ENCODE results near the gene PITRM1. TPM values are rescaled to one million over a fixed set of nuclear protein-coding genes. Genes with fewer than 3 reads are reported as not detected.

Gene PITRM1
- total and polyA plus RNA-seq, 7 experiments from 2014 or later, result 35.1 to 90.8 (median 71.8) TPM

- no peak overlapping the region for H3K4me3 ChIP-seq (ENCODE audit: low read length)
Measured at GRCh38 chr10:3098689-3099088, 73.9 kb downstream of the PITRM1 start.

GRCh38 chr10:3097160-3097559 is 75.4 kb downstream of the PITRM1 start:
- Mint-ChIP-seq H3K27ac (peak overlapping the region in 1 of 9 donors; percentile 45), H3K9me3 (no peaks in the 10 kb centered on the region), H3K36me3 (peaks cover 10 to 44% (median 30%) of the 10 kb centered on the region in 5 donors), H3K27me3 (no peaks in the 10 kb centered on the region), H3K4me1 (peaks cover 26 to 44% (median 33%) of the 10 kb centered on the region in 7 donors), H3K4me3 (no peak overlapping the region)
- ChIA-PET CTCF (no interaction called here), POLR2A (no interaction called here)
- intact Hi-C loops (cut with micrococcal nuclease), result no loop called here
- ATAC-seq (no peak), DNase-seq (no peak)
- H3K4me1 ChIP-seq (ENCODE audit: control insufficient read depth in 2 of 2, insufficient read depth in 2 of 2, low read length in 2 of 2), result peaks cover 0 to 7% of the 10 kb centered on the region in 2 donors
- H3K27me3 ChIP-seq (ENCODE audit: control insufficient read depth in 2 of 2, insufficient read depth in 2 of 2, low read length in 2 of 2), result no peaks in the 10 kb centered on the region
- H3K9me3 ChIP-seq (ENCODE audit: control insufficient read depth in 2 of 3, low read length in 3 of 3), result no peaks in the 10 kb centered on the region
- no peak overlapping the region for H3K27ac ChIP-seq (ENCODE audit: low read depth, low read length)
- H3K4me3 ChIP-seq (ENCODE audit: low read length), result no peak overlapping the region
- H3K36me3 ChIP-seq (ENCODE audit: control insufficient read depth in 2 of 3, insufficient read depth in 3 of 3, low read length in 3 of 3), result peaks cover 0 to 27% (median 8%) of the 10 kb centered on the region in 3 experiments

More at GRCh38 chr10:3098689-3099088, 73.9 kb downstream of the PITRM1 start:
- Mint-ChIP-seq H3K9me3 (no peaks in the 10 kb centered on the region), H3K4me1 (peaks cover 18 to 31% (median 23%) of the 10 kb centered on the region in 7 donors), H3K27me3 (no peaks in the 10 kb centered on the region), H3K36me3 (peaks cover 15 to 47% (median 31%) of the 10 kb centered on the region in 5 donors), H3K27ac (no peak overlapping the region), H3K4me3 (no peak overlapping the region)
- intact Hi-C loops (cut with micrococcal nuclease), result no loop called here
- DNase-seq, result no peak
- Histone ChIP-seq H3K4me1 (ENCODE audit: control insufficient read depth in 2 of 2, insufficient read depth in 2 of 2, low read length in 2 of 2) (peaks cover 0 to 7% of the 10 kb centered on the region in 2 donors), H3K36me3 (ENCODE audit: control insufficient read depth in 2 of 3, insufficient read depth in 3 of 3, low read length in 3 of 3) (peaks cover 0 to 38% (median 8%) of the 10 kb centered on the region in 3 experiments), H3K27me3 (ENCODE audit: control insufficient read depth in 2 of 2, insufficient read depth in 2 of 2, low read length in 2 of 2) (no peaks in the 10 kb centered on the region), H3K9me3 (ENCODE audit: control insufficient read depth in 2 of 3, low read length in 3 of 3) (no peaks in the 10 kb centered on the region), H3K27ac (ENCODE audit: low read depth, low read length) (no peak overlapping the region)
- ChIA-PET POLR2A (no interaction called here), CTCF (no interaction called here)
- ATAC-seq, result no peak

GRCh38 chr10:3096149-3096548 is 76.4 kb downstream of the PITRM1 start:
- intact Hi-C loops (cut with micrococcal nuclease), result no loop called here
- DNase-seq, result no peak
- H3K4me1 Mint-ChIP-seq, result peaks cover 32 to 50% (median 40%) of the 10 kb centered on the region in 7 donors

GRCh38 chr10:3095373-3096139 is 77.0 kb downstream of the PITRM1 start:
- CTCF ChIA-PET, result no interaction called here

More at GRCh38 chr10:3096149-3096548, 76.4 kb downstream of the PITRM1 start:
- CTCF ChIA-PET, result no interaction called here
- Histone ChIP-seq H3K36me3 (ENCODE audit: control insufficient read depth in 2 of 3, insufficient read depth in 3 of 3, low read length in 3 of 3) (peaks cover 0 to 26% (median 3%) of the 10 kb centered on the region in 3 experiments), H3K4me3 (ENCODE audit: low read length) (no peak overlapping the region), H3K9me3 (ENCODE audit: control insufficient read depth in 2 of 3, low read length in 3 of 3) (no peaks in the 10 kb centered on the region), H3K4me1 (ENCODE audit: control insufficient read depth in 2 of 2, insufficient read depth in 2 of 2, low read length in 2 of 2) (peaks cover 0 to 11% of the 10 kb centered on the region in 2 donors), H3K27me3 (ENCODE audit: control insufficient read depth in 2 of 2, insufficient read depth in 2 of 2, low read length in 2 of 2) (no peaks in the 10 kb centered on the region), H3K27ac (ENCODE audit: low read depth, low read length) (no peak overlapping the region)
- H3K27me3 Mint-ChIP-seq, result no peaks in the 10 kb centered on the region
- peak; percentile 32 for ATAC-seq
- POLR2A ChIA-PET, result no interaction called here
- peak overlapping the region in 1 of 9 donors; percentile 89 for H3K27ac Mint-ChIP-seq
- peak overlapping the region in 2 of 10 donors; percentile 26 to 72 for H3K4me3 Mint-ChIP-seq
- H3K36me3 Mint-ChIP-seq, result peaks cover 10 to 45% (median 31%) of the 10 kb centered on the region in 5 donors
- no peaks in the 10 kb centered on the region for H3K9me3 Mint-ChIP-seq

GRCh38 chr10:3094609-3095036 is 78.0 kb downstream of the PITRM1 start:
- no peak for ATAC-seq
- Mint-ChIP-seq H3K4me3 (peak overlapping the region in 2 of 10 donors; percentile 24 to 72), H3K27me3 (no peaks in the 10 kb centered on the region), H3K9me3 (no peaks in the 10 kb centered on the region), H3K4me1 (peaks cover 36 to 60% (median 41%) of the 10 kb centered on the region in 7 donors), H3K36me3 (peaks cover 10 to 40% (median 29%) of the 10 kb centered on the region in 5 donors), H3K27ac (peak overlapping the region in 1 of 9 donors; percentile 89)
- peaks cover 0 to 14% of the 10 kb centered on the region in 2 donors for H3K4me1 ChIP-seq (ENCODE audit: control insufficient read depth in 2 of 2, insufficient read depth in 2 of 2, low read length in 2 of 2)
- no peak overlapping the region for H3K4me3 ChIP-seq (ENCODE audit: low read length)
- ChIA-PET CTCF (no interaction called here), POLR2A (no interaction called here)
- intact Hi-C loops (cut with micrococcal nuclease), result loop anchor here in 1 of 2 donors (1.0 to 2.0 kb wide), 2 partner anchors 26 to 78 kb away; partner anchors contain the start of gene PITRM1
- peaks cover 0 to 10% (median 0%) of the 10 kb centered on the region in 3 experiments for H3K36me3 ChIP-seq (ENCODE audit: control insufficient read depth in 2 of 3, insufficient read depth in 3 of 3, low read length in 3 of 3)
- no peak for DNase-seq
- H3K27ac ChIP-seq (ENCODE audit: low read depth, low read length), result no peak overlapping the region
- no peaks in the 10 kb centered on the region for H3K27me3 ChIP-seq (ENCODE audit: control insufficient read depth in 2 of 2, insufficient read depth in 2 of 2, low read length in 2 of 2)
- H3K9me3 ChIP-seq (ENCODE audit: control insufficient read depth in 2 of 3, low read length in 3 of 3), result no peaks in the 10 kb centered on the region

More at GRCh38 chr10:3095373-3096139, 77.0 kb downstream of the PITRM1 start:
- peaks cover 0 to 20% (median 0%) of the 10 kb centered on the region in 3 experiments for H3K36me3 ChIP-seq (ENCODE audit: control insufficient read depth in 2 of 3, insufficient read depth in 3 of 3, low read length in 3 of 3)
- peaks cover 10 to 46% (median 30%) of the 10 kb centered on the region in 5 donors for H3K36me3 Mint-ChIP-seq
- H3K4me3 Mint-ChIP-seq, result peak overlapping the region in 3 of 10 donors; percentile 23 to 72 (median 26)
- H3K27me3 Mint-ChIP-seq, result no peaks in the 10 kb centered on the region
- ATAC-seq, result peak; percentile 85
- no peak overlapping the region for H3K4me3 ChIP-seq (ENCODE audit: low read length)
- H3K4me1 ChIP-seq (ENCODE audit: control insufficient read depth in 2 of 2, insufficient read depth in 2 of 2, low read length in 2 of 2), result peaks cover 0 to 14% of the 10 kb centered on the region in 2 donors
- POLR2A ChIA-PET, result no interaction called here
- no peaks in the 10 kb centered on the region for H3K9me3 ChIP-seq (ENCODE audit: control insufficient read depth in 2 of 3, low read length in 3 of 3)
- intact Hi-C loops (cut with micrococcal nuclease), result loop anchor here in 1 of 2 donors (1.0 to 2.0 kb wide), 2 partner anchors 27 to 77 kb away; partner anchors contain the start of gene PITRM1
- H3K27me3 ChIP-seq (ENCODE audit: control insufficient read depth in 2 of 2, insufficient read depth in 2 of 2, low read length in 2 of 2), result no peaks in the 10 kb centered on the region
- H3K27ac ChIP-seq (ENCODE audit: low read depth, low read length), result no peak overlapping the region
- no peaks in the 10 kb centered on the region for H3K9me3 Mint-ChIP-seq
- DNase-seq, result peak in 1 of 9 donors; percentile 50
- H3K4me1 Mint-ChIP-seq, result peaks cover 34 to 56% (median 40%) of the 10 kb centered on the region in 7 donors
- peak overlapping the region in 2 of 9 donors; percentile 34 to 89 for H3K27ac Mint-ChIP-seq

- H3K27me3 ChIP-seq (ENCODE audit: control insufficient read depth in 2 of 2, insufficient read depth in 2 of 2, low read length in 2 of 2), result no peaks in the 10 kb centered on the region
- H3K4me3 ChIP-seq (ENCODE audit: low read length), result no peak overlapping the region
- Mint-ChIP-seq H3K4me3 (peak overlapping the region in 2 of 10 donors; percentile 44 to 47), H3K27me3 (no peaks in the 10 kb centered on the region), H3K27ac (peak overlapping the region in 2 of 9 donors; percentile 77 to 83), H3K36me3 (peaks cover 3 to 40% (median 24%) of the 10 kb centered on the region in 5 donors), H3K4me1 (peaks cover 37 to 62% (median 44%) of the 10 kb centered on the region in 7 donors), H3K9me3 (no peaks in the 10 kb centered on the region)
- ChIA-PET CTCF (no interaction called here), POLR2A (no interaction called here)
- H3K36me3 ChIP-seq (ENCODE audit: control insufficient read depth in 2 of 3, insufficient read depth in 3 of 3, low read length in 3 of 3), result peaks cover 0 to 4% (median 0%) of the 10 kb centered on the region in 3 experiments
- intact Hi-C loops (cut with micrococcal nuclease), result loop anchor here in 1 of 2 donors (2.0 kb wide), 1 partner anchor 25 kb away; no protein-coding TSS in a partner anchor
- DNase-seq, result no peak
- ATAC-seq, result no peak
- peaks cover 0 to 14% of the 10 kb centered on the region in 2 donors for H3K4me1 ChIP-seq (ENCODE audit: control insufficient read depth in 2 of 2, insufficient read depth in 2 of 2, low read length in 2 of 2)
- no peak overlapping the region for H3K27ac ChIP-seq (ENCODE audit: low read depth, low read length)
- no peaks in the 10 kb centered on the region for H3K9me3 ChIP-seq (ENCODE audit: control insufficient read depth in 2 of 3, low read length in 3 of 3)
Measured at GRCh38 chr10:3093996-3094395, 78.6 kb downstream of the PITRM1 start.
